Mononuclear cell (primary cell): Measurements from ENCODE around the gene MARK1. TPM values are rescaled to one million over a fixed set of nuclear protein-coding genes. Genes with fewer than 3 reads are reported as not detected.

Experiments
- total RNA-seq: library from RNA; depleted of rRNA; stranded (reverse); fragments of >200 nt; gene quantifications from one replicate; pipeline ENCODE4 v1.2.3, GENCODE V29; 2012

MARK1 gene
- total RNA-seq, 1 donor: under 0.01 TPM

Other genes starting within 250 kb of the MARK1 start
- gene C1orf115, start 162.2 kb downstream of the MARK1 start, total RNA-seq: 1.3 TPM
- gene MTARC2, start 220.2 kb downstream of the MARK1 start, total RNA-seq: 1.0 TPM